NCI-H1417 treated with DMSO at 0.1 percent for 48 hours (cell line): ENCODE data around the gene ERICH6.

Source experiments
- DNase-seq: peaks from one replicate; lab custom pipeline; 2025; lab: John Stamatoyannopoulos, UW

ERICH6 gene

DNA sequence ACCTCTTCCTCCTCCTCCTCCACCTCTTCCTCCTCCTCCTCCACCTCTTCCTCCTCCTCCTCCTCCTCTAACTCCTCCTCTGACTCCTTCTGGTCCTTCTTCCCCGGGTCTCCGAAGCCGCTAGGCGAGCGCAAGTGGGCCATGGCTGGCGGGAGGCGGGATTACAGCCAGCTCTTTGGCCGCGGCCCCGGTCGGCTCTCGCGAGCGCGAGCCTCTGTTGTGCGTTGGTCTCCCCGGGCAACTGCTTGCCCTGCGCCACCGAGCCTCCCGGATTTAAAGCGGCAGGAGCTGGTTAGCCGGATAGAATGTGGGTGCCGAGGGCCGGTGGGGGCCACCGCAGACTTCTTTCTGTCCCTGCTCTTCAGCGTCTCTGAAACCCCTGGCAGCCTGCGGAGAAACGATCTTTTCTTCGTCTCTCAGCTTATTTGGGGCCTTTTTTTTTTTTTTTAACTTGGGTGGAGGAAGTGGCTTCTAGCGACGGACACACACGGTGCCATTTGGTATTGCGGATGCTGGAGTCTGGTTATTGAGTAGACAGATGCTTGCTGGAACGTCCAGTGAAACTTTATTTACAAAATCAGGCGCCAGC lies at the start of gene ERICH6:
Gene ERICH6 (minus strand): TSS at position 165 of the 589 bp plus-strand sequence. CDS start 22 bp downstream, at position 143.
- peak; percentile 85 for DNase-seq

DNA sequence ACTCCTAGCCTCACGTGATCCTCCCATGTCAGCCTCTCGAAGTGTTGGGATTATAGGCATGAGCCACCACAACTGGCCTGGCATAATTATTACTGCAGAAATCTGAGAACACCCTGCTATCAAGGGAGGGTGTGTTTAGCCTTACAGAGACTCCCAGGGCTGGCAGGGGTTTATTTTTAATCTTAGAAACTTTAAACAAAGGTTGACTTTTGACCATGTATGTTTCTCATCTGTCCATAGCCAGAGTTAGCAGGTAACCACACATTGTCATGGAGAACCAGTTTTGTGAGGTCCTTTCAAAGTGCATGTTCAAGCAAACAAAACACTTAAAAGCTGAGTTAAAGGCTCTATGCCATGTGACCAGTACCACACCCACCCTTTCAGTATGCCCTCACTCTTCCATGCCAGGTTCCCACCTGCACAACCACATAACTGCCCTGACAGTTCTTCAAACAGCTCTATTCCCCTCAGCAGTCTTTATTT lies 48.1 kb upstream of the ERICH6 start:
- peak; percentile 33 for DNase-seq

DNA sequence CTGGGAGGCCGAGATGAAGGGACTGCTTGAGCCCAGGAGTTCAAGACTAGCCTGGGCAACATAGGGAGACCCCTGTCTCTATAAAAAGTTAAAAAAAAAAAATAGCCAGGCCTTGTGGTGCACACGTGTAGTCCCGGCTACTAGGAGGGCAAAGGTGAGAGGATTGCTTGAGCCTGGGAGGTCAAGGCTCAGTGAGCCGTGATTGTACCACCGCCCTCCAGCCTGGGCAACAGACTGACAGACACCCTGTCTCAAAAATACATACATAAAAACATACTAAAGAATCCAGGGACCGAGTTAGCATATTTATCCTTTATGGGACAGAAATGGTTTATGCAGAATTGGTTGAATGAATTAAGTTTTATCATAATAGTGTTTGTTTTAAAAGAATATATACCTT lies 45.5 kb upstream of the ERICH6 start:
- no peak for DNase-seq

DNA sequence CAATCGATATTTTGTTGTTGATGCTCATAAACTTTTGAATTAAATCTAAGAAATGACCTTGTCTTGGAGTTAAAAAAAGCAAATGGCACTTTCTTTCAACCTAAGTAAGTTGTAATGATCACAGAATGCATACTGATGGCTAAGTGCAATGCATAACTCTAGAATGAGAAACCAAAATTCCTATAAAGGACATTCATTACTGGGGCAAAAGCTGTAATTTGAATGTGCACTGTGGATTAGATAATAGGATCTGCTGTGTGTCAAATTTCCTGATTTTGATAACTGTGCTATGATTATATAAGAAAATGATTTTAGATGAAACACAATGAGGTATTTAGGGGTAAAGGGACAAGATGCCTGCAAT lies 44.9 kb upstream of the ERICH6 start:
- DNase-seq = no peak

DNA sequence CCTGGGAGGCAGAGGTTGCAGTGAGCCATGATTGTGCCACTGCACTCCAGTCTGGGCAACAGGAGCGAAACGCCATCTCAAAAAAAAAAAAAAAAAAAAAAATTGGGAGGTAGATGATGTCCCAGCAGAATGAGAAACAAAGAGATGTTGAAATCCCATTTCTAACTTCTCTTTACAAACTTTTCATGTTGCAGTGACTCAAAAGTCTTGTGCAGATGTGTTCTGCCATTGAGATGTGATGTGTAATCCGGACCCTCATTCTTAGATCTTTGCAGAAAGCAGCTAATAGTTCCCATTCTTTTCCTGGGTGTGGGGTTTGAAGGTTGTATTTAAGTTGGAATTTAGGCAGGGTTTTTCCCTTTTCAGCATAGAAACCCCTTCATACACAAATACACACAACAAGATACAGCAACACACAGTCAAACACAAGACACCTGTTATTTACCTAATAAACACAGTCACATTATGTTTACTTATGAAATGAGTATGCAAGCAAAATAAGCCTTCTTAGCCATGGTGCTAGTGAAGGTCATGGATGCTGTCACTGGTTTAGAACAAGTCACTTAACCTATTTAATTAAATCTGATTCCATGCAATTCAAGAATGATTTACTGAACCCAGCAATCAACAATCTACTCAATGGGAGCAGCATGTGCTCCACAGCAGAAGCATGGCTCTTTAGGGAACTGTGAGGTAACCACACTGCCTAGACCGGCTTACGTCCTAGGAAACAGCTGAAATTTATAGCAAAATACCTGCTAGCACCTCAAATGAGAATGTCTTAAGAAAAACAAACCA lies 44.4 kb upstream of the ERICH6 start:
- peak; percentile 30 for DNase-seq

DNA sequence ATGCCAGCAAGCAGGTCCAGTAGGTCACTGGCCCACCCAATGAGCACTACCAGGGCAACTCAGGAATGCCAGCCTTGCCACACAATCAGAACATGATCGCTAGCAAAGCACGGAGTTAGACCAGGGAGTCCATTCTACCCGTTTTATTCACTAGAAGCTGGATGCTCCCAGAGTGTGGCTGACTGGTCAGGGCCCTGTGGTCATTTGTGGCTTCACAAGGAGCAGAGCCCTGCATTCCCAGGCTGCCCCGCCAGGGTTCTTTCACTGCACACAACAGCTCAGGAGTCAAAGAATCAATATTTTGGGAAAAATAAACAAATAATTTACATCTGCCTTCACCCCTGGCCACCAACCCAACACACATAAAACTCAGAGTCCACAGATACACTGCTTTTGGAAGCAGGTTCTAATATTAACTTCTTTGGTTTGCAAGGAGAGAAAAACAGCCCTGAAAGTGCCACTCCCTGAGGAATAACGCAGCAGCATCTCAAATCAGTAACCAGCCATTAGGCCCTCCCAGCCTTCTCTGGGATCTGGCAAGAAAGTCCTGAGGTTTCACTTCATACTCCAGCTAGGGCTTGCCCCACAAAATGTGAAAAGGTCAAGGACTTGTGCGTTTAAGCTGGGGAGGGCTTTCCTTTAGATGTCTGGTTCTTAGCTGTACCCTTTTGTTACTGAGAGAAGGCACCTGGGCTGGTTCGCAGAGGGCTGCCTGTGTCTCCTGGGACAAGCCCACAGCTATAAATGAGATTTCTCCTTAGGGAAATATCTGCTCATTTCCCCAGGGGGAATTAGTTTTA lies 43.3 kb upstream of the ERICH6 start:
- no peak for DNase-seq

DNA sequence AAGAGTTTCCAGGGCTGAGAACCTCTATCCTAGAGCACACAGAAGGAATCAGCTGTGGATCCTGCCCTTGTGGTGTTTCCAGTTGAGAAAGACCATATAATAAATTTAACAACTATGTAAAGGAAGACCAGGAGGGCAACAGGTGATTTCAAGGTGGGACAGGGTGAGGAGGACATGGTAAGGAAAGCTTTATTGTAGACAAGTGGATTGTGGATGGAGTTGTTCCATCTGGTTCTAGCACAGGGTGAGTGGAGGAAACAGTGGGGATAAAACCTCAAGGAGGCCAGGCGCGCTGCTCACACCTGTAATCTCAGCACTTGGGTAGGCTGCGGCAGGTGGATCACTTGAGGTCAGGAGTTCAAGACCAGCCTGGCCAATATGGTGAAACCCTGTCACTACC lies 42.1 kb upstream of the ERICH6 start:
- DNase-seq = no peak

DNA sequence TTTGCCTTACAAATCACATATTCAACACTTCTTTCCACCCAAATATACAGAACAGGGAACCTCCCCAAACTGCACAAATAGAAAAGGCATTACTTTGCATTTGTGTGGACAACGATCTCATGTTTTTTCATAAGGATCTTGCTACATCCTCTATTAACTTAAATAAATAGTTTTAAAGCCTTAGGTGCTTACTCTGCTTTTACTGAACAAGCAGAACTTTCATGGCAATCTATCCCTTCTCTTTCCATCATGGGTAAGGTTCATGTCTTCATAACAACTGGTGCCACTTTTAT lies 41.1 kb upstream of the ERICH6 start:
- DNase-seq = no peak

DNA sequence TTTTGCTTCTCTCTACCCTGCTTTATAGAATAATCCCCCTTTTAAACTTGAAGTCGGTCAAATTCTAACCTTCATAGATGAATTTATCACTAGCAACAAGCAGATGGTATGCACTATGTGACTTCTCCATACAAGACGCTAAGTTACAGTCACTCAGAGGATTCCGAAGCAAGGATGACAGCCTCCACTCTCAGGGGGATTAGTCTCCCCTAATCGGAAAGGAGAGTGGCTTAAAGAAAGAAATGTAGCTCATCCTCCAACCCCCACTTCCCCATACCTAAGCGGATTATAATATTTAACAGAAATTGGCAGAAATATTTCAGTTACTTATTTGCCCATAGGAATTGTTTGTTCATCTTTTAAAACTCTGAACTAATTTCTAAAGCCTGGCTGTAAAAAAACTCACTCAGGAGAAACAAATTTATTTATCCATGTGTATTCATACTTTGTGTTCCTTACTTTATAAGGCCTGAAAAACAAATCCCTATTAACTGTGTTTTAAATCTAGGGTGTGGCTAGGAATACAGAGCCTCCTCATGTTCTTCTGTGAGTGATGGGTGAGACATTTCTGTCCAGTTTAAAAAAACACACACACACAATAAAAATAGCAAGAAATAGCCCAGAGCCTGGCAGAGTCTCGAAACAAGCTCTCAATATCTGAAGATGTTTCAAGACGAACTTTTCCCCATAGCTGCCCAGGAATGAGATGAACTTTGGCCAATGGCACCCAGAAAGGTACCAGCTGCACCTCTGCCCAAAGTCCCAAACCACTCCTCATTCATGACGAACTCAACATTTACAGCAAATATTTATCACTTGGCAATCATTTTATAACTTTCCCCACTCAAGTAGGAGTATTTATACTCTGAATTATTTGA lies 40.6 kb upstream of the ERICH6 start:
- DNase-seq = no peak

DNA sequence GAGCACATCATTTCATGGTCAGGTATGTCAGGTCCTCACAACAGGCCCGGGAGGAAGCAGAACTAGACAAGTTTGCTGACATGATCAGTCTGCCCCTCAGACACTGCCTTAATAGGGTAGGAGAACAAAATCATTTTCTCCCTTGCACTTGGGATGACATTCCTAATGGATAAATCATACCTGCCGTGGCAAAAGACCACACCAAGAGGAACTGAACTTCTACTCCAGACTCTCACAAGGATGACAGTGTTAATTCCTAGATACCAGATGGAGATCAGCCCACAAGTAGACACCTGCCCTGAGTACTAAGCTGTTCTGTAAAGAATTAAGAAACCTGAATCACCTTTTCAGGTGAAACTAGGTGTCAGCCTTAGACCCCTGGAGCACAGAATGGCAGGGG lies 39.8 kb upstream of the ERICH6 start:
- DNase-seq = no peak

DNA sequence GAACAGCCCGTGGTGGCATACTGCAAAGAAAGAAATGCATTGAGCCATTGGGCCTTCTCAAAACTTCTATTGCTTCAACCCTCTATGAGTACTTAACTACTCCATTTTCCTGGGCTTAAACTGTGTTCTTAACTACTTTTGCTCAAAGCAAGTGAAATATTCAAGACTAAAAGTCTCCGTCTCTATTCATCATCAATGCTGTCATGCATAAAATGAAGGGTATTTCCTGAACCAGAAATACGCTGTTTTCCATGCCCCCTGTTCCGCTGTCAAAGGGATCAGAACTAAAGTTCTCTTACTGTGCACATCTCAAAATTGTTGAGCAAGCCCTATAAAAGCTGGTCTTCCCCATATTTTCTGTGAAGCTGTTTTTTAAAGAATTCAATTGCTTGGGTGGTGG lies 39.0 kb upstream of the ERICH6 start:
- no peak for DNase-seq

DNA sequence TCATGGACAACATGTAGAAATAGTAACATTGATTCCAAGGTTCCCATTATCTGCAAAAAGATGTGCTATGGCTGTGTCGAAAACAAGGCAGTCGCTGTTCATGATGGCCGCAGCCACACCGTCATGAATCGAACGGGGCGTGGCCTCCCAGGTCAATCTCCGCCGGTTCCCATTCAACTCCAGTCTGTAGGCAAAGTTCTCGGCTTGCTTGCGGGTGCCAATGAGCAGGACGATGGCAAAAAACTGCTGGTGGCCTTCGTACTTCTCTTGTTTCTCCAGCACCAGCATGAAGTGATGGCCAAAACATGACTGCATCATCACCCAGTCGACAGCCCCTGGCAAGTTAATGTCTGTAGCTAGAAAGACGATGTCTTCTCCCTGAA lies 38.4 kb upstream of the ERICH6 start:
- no peak for DNase-seq

DNA sequence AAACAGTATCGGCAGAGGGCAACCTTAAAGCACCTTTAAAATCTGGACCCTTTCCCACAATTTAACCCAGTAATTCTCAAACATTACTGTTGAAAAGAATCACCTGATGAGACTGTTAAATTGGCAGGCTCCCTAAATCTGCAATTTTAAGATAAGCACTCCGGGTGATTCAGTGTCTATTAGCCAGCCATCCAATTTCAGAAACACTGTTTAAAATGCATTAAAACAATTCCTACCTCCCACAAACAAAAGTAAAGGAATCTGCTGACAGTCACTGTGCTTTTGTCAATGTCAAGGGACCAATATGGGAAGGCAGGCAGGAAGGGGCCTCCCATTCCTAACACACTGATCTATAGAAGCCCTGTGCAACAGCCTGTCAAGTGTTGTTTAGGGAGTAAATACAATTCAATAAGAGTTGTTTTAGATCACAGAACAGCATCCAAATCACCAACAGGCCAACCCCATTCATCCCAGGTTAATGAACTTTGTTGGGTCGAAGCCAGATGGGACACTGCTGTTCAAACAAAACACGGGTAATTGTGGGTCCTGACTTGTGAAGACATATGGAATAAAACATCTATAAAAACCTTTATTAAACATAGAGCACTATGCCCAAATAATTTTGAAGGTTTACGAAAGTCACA lies 37.9 kb upstream of the ERICH6 start:
- no peak for DNase-seq

DNA sequence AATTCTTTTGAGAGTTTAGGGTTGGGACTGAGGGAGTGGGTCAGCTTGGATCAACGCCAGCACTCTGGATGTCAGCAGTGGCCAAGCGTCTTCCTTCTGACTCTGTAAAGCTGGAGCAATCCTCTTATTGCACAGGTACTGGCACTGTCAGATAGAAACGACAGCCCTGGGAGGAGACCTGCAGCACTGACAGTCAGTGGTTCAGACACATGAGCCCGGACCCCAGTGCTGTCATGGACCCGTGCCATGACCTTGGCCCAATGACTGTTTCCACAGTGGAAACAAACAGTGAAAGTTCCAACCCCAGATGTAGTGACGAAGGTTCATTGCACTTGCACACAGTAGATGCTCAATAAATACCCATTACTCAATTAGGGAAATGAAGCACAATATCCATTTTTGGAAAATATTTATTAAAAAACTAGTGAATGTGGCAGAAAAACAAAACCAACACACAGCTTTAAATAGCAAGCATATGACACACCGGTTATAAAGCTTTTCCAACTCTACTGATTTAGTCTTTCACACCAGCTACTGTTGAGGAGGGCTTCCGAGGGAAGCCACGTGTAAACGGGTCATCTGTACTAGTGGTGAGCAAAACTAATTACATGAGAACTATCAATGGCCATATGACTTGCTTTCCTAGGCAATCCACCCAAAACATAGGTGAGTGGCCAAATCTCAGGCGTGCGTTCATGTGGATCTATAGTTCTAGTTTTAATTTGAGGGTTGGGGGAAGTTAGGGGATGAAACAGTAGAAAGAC lies 37.2 kb upstream of the ERICH6 start:
- no peak for DNase-seq

DNA sequence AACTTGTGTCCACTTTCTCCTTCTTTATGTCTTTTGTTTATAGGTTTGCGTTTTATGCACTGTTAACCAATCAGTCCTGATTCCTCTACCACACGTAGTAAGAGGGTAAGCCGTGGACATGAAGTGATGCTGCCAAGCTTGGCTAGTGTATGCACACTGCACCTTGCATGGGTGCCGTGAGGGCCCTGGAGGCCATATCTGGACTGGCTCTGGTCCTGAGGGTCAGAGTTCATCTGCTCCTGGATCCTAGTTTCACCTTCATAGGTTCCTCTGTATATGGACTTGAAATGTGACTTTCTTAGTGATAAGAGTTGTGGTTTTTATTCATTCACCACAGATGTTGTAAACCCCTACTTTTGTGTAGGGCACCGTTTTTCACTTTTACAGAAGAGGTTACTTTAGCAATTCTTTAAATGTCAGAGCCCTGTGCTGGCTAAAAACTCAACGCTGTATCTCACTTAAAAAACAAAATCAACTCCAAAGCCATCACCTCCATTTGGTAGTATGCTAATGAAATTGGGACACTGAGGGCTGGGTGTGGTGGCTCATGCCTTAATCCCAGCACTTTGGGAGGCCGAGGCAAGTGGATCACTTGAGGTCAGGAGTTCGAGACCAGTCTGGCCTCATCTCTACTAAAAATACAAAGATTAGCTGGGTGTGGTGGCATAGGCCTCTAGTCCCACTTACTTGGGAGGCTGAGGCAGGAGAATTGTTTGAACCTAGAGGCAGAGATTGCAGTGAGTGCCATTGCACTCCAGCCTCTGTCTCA lies 36.3 kb upstream of the ERICH6 start:
- DNase-seq = no peak

DNA sequence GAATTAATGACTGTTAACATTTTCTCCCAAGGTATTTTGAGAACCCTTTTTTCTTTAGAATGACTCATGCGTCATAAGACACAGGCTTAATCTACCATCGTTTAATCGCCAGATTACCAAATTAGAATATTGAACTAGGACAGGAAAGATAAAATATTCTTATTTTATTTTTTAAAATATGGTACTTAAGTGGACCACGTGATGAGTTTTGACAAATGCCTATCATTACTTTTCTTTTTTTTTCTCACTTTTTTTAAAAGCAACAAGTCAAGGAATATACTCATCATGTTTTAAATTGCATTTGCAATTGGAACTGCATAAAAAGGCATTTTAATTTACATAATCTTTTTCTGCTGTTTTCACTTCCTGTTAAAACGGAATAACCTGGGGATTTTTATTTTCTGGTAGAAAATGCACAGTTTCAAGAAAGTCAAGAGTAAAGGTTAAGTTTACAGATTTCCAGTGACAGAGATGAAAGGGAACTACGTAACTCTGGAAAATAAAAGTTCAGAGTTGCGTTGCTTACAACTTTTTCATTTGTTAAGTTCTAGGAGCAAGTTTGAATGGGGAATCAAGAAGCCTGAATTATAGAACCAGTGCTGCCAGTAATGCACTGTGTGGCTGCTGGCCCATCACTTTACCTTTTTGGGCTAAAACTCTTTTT lies 35.6 kb upstream of the ERICH6 start:
- no peak for DNase-seq

DNA sequence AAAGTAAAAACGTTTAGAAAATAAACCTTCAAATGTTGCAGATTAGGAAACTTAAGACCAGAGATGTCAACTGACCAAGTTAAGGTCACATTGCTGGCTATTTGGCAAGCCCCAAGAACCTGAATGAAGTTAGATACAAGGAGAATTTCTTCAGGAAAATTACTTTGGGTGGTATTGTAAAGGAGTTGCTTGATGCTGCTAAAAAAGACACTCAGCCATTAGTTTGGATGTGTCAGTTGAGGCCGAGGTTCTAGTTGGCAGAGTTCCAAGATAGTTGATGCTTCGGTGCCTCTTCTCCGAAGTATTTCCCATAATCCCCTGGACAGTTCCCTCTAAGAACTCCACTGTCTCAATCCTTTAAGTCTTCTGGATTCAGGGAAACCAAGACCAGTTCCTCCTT lies 35.0 kb upstream of the ERICH6 start:
- no peak for DNase-seq

DNA sequence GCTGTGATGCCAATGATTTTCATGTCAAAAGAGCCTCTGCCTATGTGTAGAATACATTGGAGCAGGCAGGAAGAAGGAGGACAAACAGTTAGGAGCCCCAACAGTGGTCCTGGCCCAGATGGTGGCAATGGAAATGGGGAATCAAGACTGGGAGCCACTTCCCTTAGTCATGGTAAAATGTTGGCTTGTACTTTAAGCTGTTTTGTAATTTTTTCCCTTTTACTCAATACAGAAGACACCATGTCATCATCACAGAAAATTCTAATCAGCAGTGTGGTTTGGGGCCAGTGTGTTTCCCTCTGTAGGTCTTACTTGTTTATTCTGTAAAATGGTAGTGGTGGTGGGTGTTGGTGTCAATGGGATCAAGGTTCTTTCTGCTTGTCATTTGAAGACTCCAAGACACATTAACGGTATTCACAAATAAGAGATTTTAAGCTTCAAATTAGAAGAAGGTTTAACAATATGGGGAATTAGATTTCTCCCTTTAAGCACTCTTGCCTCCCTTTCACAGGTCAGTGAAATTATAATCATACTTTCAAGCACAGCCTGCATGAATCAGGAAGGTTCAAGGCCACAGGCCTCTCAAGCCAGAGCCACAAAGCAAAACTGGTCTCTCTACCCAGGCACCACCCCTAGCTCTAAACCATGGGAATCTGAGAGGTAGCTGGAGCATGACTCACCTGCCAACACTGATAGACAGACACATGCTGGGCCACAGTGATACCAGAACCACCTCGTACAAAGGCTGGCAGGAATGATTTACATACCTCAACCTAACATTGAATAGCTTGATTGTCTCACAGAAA lies 34.4 kb upstream of the ERICH6 start:
- no peak for DNase-seq
